ENCODE measurements around the gene SLC51B.

SLC51B gene

DNA sequence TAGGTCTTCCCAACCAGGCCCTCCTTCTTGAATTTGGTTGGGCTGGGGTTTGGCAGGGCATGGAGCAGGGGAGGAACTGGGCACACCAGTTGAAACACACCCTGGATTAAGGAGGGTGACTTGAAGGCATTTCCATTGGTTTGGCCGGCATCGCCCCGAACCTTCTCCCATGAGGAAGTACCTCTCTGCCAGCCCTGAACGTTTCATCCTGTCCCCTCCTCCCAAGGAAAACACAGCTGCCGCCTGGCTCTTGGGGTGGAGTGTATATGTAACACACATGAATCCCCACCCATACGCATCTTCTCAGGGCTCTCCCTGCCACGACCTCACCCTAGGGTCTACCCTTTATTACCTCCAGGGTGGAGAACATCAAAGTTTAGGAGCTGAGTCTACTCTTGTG, 55.3 kb downstream of the SLC51B start:
- DNase-seq (ENCODE audit: extremely low spot score) = no peak
- CTCF ChIA-PET = interaction anchor here (2.0 to 2.2 kb wide), 2 partner anchors 45 to 47 kb away, joined by 11 to 14 read pairs; no protein-coding TSS in a partner anchor
- TF ChIP-seq ELF4 (IDR thresholded peaks at IDR 0.05) (no peak), ARNT (IDR thresholded peaks at IDR 0.05) (no peak), HDGF (IDR thresholded peaks at IDR 0.05; ENCODE audit: borderline replicate concordance) (no peak), FOXA1 (IDR thresholded peaks at IDR 0.05) (no peak), ZNF384 (IDR thresholded peaks at IDR 0.05) (no peak), BHLHE40 (IDR thresholded peaks at IDR 0.05; ENCODE audit: borderline replicate concordance) (no peak), LEF1 (IDR thresholded peaks at IDR 0.05; ENCODE audit: borderline replicate concordance) (no peak), TARDBP (IDR thresholded peaks at IDR 0.05) (no peak), NFRKB (IDR thresholded peaks at IDR 0.05) (no peak)
- TF ChIP-seq, protein P1, sequence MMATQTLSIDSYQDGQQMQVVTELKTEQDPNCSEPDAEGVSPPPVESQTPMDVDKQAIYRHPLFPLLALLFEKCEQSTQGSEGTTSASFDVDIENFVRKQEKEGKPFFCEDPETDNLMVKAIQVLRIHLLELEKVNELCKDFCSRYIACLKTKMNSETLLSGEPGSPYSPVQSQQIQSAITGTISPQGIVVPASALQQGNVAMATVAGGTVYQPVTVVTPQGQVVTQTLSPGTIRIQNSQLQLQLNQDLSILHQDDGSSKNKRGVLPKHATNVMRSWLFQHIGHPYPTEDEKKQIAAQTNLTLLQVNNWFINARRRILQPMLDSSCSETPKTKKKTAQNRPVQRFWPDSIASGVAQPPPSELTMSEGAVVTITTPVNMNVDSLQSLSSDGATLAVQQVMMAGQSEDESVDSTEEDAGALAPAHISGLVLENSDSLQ (IDR thresholded peaks at IDR 0.05) = no peak
- POLR2A ChIA-PET = no interaction called here

DNA sequence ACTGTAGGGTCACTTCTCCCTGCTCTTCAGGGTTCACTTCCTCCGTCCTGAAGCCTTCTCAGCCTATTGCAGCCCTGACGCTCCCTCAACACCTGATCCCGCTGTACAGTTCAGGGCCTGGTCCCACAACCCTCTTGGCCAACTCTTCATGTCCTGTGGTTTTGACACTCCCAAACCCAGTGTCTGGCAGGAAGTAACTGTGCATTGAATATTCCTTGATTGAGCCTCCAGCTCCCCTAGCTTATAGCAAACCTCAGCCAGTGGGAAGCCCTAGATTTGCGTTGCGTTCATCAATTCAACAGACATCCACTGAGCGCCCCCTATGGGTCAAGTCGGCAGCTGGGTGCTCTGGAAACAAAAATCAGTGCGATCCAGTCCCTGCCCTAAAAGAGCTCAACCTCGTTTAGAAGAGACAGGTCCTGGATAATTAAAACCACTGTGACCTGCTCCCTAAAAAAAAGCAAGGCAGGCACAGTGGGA, 56.3 kb downstream of the SLC51B start:
- TF ChIP-seq ZNF384 (IDR thresholded peaks at IDR 0.05) (no peak), FOXA1 (IDR thresholded peaks at IDR 0.05) (no peak), CTBP1 (IDR thresholded peaks at IDR 0.05; ENCODE audit: borderline replicate concordance) (no peak), HDGF (IDR thresholded peaks at IDR 0.05; ENCODE audit: borderline replicate concordance) (no peak)
- ChIA-PET POLR2A (no interaction called here), CTCF (interaction anchor here (0.5 to 2.2 kb wide), 15 partner anchors 10 to 258 kb away, joined by 3 to 14 read pairs (median 5); partner anchors contain the start of gene UBAP1L)
- peak; percentile 53 for DNase-seq (ENCODE audit: extremely low spot score)

DNA sequence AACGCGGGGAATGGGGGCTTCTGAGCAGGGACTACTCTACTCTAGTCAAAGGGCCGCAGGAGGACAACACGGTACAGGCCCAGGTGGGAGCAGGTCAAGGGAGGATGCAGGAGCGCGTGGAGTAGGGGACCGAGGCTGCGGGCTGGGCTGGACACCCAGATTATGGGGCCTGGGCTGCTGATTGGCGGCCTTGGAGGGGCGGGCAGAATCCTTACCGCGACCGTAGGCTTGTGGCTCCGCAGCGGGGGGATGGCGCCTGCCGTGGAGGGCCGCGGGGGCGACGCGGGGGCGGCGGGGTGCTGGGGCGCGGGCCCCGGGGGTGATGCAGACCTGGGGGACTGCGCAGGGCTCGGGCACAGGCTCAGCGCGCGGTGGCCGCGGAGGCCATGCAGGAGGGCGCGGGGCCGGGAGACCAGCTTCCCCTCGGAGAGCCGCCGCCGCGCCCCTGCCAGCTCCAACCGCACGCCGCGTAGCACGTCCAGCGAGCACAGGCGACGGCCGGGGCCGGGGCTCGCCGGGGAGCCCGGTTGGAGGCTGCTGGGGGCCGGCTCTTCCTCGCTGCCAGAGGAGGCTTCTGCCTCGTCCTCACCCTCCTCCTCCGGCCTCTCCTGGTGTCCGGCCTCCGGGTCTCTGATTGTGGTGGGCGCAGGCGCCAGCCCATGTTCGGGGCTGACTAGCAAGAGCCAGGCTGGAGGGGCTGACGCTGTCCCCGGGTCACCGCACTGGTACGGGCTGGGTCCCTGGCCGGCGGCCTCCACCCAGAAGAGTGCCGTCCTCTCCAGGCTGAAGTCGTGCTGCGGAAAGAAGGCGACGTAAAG, 56.9 kb downstream of the SLC51B start:
- no peak for TF ChIP-seq BHLHE40 (IDR thresholded peaks at IDR 0.05; ENCODE audit: borderline replicate concordance)
- TF ChIP-seq FOXK2 (IDR thresholded peaks at IDR 0.05) = no peak
- no peak for TF ChIP-seq LEF1 (IDR thresholded peaks at IDR 0.05; ENCODE audit: borderline replicate concordance)
- no peak for TF ChIP-seq HDGF (IDR thresholded peaks at IDR 0.05; ENCODE audit: borderline replicate concordance)
- TF ChIP-seq L3MBTL2 (conservative IDR thresholded peaks at IDR 0.05) = no peak
- no peak for TF ChIP-seq FOXA1 (IDR thresholded peaks at IDR 0.05)
- TF ChIP-seq SP1 (IDR thresholded peaks at IDR 0.05) = no peak
- TF ChIP-seq ZNF384 (IDR thresholded peaks at IDR 0.05) = no peak
- TF ChIP-seq, protein P1 (IDR thresholded peaks at IDR 0.05) = no peak
- no peak for TF ChIP-seq SUZ12 (IDR thresholded peaks at IDR 0.05)
- no peak for TF ChIP-seq CTBP1 (IDR thresholded peaks at IDR 0.05; ENCODE audit: borderline replicate concordance)
- TF ChIP-seq TARDBP (IDR thresholded peaks at IDR 0.05) = no peak
- TF ChIP-seq NFRKB (IDR thresholded peaks at IDR 0.05) = no peak
- TF ChIP-seq ARNT (IDR thresholded peaks at IDR 0.05) = no peak
- DNase-seq (ENCODE audit: extremely low spot score) = no peak
- ChIA-PET CTCF (interaction anchor here (0.7 to 2.2 kb wide), 13 partner anchors 9 to 121 kb away, joined by 3 to 14 read pairs (median 5); partner anchors contain the start of gene UBAP1L), POLR2A (no interaction called here)

DNA sequence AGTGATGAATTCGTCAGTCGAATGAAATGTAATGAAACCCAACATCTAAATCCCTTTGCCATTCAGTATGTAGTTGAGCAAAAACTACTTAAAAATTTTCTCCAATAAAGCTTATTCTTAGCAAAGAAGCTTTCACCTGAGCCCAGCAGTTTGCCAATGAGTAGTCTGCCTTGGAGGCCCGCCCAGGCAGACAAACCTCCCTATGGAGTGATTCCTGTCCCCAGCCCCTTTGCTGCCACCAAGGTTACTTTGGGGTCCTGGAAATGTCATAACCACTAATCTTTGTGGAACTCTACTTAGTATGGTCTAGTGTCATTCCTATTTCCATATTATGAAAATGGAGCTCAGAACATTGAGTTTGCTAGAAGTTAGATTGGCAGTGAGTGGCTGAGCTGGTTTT, 57.7 kb downstream of the SLC51B start:
- ChIA-PET POLR2A (no interaction called here), CTCF (no interaction called here)
- no peak for TF ChIP-seq TARDBP (IDR thresholded peaks at IDR 0.05)
- no peak for TF ChIP-seq ARNT (IDR thresholded peaks at IDR 0.05)
- TF ChIP-seq, protein P1 (IDR thresholded peaks at IDR 0.05) = no peak
- no peak for TF ChIP-seq HDGF (IDR thresholded peaks at IDR 0.05; ENCODE audit: borderline replicate concordance)
- no peak for TF ChIP-seq CTBP1 (IDR thresholded peaks at IDR 0.05; ENCODE audit: borderline replicate concordance)
- TF ChIP-seq LEF1 (IDR thresholded peaks at IDR 0.05; ENCODE audit: borderline replicate concordance) = no peak
- TF ChIP-seq L3MBTL2 (conservative IDR thresholded peaks at IDR 0.05) = no peak
- TF ChIP-seq FOXM1 (IDR thresholded peaks at IDR 0.05; ENCODE audit: borderline replicate concordance) = no peak
- TF ChIP-seq ELF4 (IDR thresholded peaks at IDR 0.05) = no peak
- TF ChIP-seq SP1 (IDR thresholded peaks at IDR 0.05) = no peak
- no peak for TF ChIP-seq FOXK2 (IDR thresholded peaks at IDR 0.05)
- no peak for TF ChIP-seq FOXA1 (IDR thresholded peaks at IDR 0.05)
- no peak for TF ChIP-seq NFRKB (IDR thresholded peaks at IDR 0.05)
- TF ChIP-seq ZNF384 (IDR thresholded peaks at IDR 0.05) = no peak
- no peak for DNase-seq (ENCODE audit: extremely low spot score)

All from HEK293T (cell line).